GM23248 (cell line): ENCODE results near the gene LY86. TPM values are rescaled to one million over a fixed set of nuclear protein-coding genes. Genes with fewer than 3 reads are reported as not detected.

Source experiments
- DNase-seq: peaks from one replicate; pipeline ENCODE4 v3.0.0-alpha.2; 2015
- H2AFZ ChIP-seq: fragments of 200-600 bp; sonication (generic); 2 replicates; pipeline ENCODE4 v1.6.1; 2016; ENCODE audit warnings: antibody characterized with exemption
- H3F3A ChIP-seq: fragments of 200-600 bp; sonication (generic); 2 replicates; pipeline ENCODE4 v1.6.1; 2016; ENCODE audit warnings: mild to moderate bottlenecking, antibody characterized with exemption, mixed run types; ENCODE audit not compliant: insufficient read depth
- H3K27ac ChIP-seq: fragments of 200-600 bp; sonication (generic); 2 replicates; pipeline ENCODE4 v1.5.1; 2016; ENCODE audit warnings: mild to moderate bottlenecking
- H3K27me3 ChIP-seq: fragments of 200-600 bp; sonication (generic); replicated peaks from 2 replicates; pipeline ENCODE4 v1.6.1; 2016; ENCODE audit warnings: mild to moderate bottlenecking; ENCODE audit not compliant: insufficient read depth
- H3K36me3 ChIP-seq: fragments of 200-600 bp; sonication (generic); 2 replicates; pipeline ENCODE4 v1.6.1; 2016; ENCODE audit warnings: low read depth, mild to moderate bottlenecking
- H3K4me1 ChIP-seq: fragments of 200-600 bp; sonication (generic); 2 replicates; pipeline ENCODE4 v1.6.1; 2016; ENCODE audit warnings: mild to moderate bottlenecking; ENCODE audit not compliant: insufficient read depth
- H3K4me2 ChIP-seq: fragments of 200-600 bp; sonication (generic); one replicate; pipeline ENCODE4 v1.6.1; 2016; ENCODE audit warnings: mild to moderate bottlenecking; ENCODE audit not compliant: unreplicated experiment
- H3K4me3 ChIP-seq: fragments of 200-600 bp; sonication (generic); 2 replicates; pipeline ENCODE4 v1.5.1; 2016; ENCODE audit warnings: mild to moderate bottlenecking
- H3K79me2 ChIP-seq: fragments of 200-600 bp; sonication (generic); 2 replicates; pipeline ENCODE4 v1.6.1; 2016; ENCODE audit warnings: mild to moderate bottlenecking; ENCODE audit not compliant: insufficient read depth
- H3K9ac ChIP-seq: fragments of 200-600 bp; sonication (generic); 2 replicates; pipeline ENCODE4 v1.6.1; 2016; ENCODE audit warnings: mild to moderate bottlenecking
- H3K9me2 ChIP-seq: fragments of 200-600 bp; sonication (generic); 2 replicates; pipeline ENCODE4 v1.6.1; 2016; ENCODE audit warnings: mixed run types, mild to moderate bottlenecking, moderate library complexity; ENCODE audit not compliant: insufficient read depth
- H3K9me3 ChIP-seq: fragments of 200-600 bp; sonication (generic); one replicate; pipeline ENCODE4 v1.6.1; 2017; ENCODE audit warnings: low read depth
- H4K20me1 ChIP-seq: fragments of 200-600 bp; sonication (generic); 2 replicates; pipeline ENCODE4 v1.6.0; 2016; ENCODE audit not compliant: insufficient read depth
- EZH2 ChIP-seq: fragments of 200-600 bp; sonication (generic); IDR thresholded peaks from 2 replicates; pipeline ENCODE4 v1.6.1; 2018; ENCODE audit warnings: antibody characterized with exemption, mild to moderate bottlenecking; ENCODE audit not compliant: insufficient read depth, poor library complexity, severe bottlenecking
- EZH2phosphoT487 ChIP-seq: fragments of 200-600 bp; sonication (generic); IDR thresholded peaks from 2 replicates; pipeline ENCODE4 v1.6.1; 2018; ENCODE audit warnings: antibody characterized with exemption, moderate library complexity, mild to moderate bottlenecking, low read depth; ENCODE audit not compliant: insufficient read depth
- WGBS, 2 experiments: methylation state at CpG; one replicate each; pipeline ENCODE4 v1.1.6; 2015 to 2017; ENCODE audit warnings: low lambda C conversion rate in 2 of 2, low coverage in 1 of 2; ENCODE audit errors: missing lambda C conversion rate in 2 of 2; 5-methylcytosine and 5-hydroxymethylcytosine counted together
- in situ Hi-C: fragments of 300-500 bp; cut with MboI; formaldehyde crosslinking; loops from 2 replicates; pipeline ENCODE4 v1.15.0; 2020
- polyA plus RNA-seq: library from polyadenylated mRNA; unstranded; fragments of >200 nt; fragmentation: Nextera tagmentation; extraction: Ambion mirVana; gene quantifications from 2 replicates; pipeline ENCODE4 v1.2.1, GENCODE V29; 2016
- total RNA-seq: library from RNA; depleted of rRNA; stranded (reverse); fragments of >200 nt; shearing (Covaris generic); gene quantifications from 2 replicates; pipeline ENCODE4 v1.2.3, GENCODE V29; 2014

LY86 gene
- total and polyA plus RNA-seq, 2 experiments from 2014 or later, result not detected

DNA sequence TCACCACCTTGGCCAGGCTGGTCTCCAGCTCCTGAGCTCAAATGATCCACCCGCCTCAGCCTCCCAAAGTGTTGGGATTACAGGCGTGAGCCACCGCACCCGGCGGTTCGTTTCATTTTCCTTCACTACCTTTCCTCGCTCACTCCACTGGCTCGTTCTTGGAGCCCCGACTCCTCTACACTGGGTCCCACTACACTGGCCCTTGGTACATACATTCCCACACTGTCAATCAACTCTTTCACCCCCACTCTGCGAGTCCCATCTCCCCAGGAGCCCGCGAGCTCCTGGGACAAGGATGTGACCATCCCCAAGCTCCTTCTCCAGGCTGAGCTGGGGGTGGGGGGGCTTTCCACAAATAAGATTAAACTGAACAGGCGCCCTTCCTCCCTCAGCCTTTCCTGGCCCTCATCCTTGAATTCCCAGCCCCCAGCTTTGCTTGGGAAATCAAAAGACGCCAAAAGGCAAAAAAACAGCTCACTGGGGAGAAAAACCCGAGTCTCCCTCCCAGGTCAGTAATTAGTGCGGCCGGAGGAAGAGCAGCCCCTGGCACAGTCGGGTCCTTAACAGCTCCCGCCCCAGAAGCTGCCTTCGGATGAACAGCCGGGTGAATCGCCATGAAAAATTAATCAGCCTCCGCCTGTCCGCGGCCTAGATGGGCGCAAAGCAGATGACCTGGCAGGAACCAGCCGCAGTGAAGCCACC lies 42.8 kb upstream of the LY86 start:
- H2AFZ ChIP-seq, result no peak overlapping the region
- no peak overlapping the region for H3K4me2 ChIP-seq

DNA sequence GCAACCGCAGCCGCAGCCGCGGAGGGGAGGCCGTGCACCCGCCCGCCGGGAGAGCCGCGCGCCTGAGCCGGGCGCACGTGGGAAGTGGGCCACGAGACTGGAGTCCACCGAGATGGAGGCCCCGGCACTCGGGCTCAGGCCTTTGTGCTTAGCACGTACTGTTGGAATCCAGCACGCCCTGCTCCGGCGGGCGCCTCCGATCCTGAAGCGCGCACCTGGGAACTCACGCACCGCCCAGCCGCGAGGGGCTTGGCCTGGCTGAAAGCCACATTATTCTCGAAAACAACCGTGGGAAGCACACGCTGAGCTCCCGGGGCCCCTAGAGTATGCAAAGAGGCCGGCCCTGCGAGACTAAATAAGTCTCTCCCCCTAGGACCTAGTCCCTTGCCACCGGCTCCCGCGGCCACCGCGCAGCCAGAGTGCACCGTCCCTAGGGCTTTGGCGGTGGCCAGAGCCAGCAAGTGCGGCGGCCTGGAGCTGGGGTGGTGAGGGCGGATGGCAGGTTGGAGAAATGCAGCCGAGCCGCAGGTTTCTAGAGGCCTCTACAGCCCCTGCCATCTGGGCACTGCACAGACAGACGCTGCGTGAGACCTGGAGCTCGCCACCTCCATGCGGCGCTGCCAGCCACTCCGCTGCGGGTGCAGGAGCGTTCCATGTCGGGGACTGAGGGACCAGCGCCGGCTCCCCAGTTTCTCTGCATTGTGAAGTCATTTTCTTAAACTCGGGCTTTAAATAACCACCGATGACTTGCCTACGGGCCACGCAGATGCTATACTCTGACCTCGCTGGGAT lies 42.0 kb upstream of the LY86 start:
- TF ChIP-seq EZH2 (no peak), EZH2phosphoT487 (no peak)

More for the DNA sequence above, 42.8 kb upstream of the LY86 start:
- peaks cover 7% of the 10 kb centered on the region; the same call in 1 of the 2 replicates for H3K27me3 ChIP-seq
- no peak for DNase-seq
- no peaks in the 10 kb centered on the region for H3K36me3 ChIP-seq
- in situ Hi-C loops, result loop anchor here (25.0 kb wide), 2 partner anchors 483 to 1083 kb away; no protein-coding TSS in a partner anchor
- H3K79me2 ChIP-seq, result no peaks in the 10 kb centered on the region
- no peaks in the 10 kb centered on the region for H3K4me1 ChIP-seq
- no peaks in the 10 kb centered on the region for H3K9me3 ChIP-seq
- H3K27ac ChIP-seq, result no peak overlapping the region
- H4K20me1 ChIP-seq, result no peaks in the 10 kb centered on the region
- WGBS, 2 experiments, result 85 to 90% methylated on average over 27 of the region's 27 CpGs
- no peak for TF ChIP-seq EZH2
- no peak overlapping the region for H3K9ac ChIP-seq
- H3K9me2 ChIP-seq, result no peaks in the 10 kb centered on the region
- no peak overlapping the region for H3K4me3 ChIP-seq
- H3F3A ChIP-seq, result no peaks in the 10 kb centered on the region

DNA sequence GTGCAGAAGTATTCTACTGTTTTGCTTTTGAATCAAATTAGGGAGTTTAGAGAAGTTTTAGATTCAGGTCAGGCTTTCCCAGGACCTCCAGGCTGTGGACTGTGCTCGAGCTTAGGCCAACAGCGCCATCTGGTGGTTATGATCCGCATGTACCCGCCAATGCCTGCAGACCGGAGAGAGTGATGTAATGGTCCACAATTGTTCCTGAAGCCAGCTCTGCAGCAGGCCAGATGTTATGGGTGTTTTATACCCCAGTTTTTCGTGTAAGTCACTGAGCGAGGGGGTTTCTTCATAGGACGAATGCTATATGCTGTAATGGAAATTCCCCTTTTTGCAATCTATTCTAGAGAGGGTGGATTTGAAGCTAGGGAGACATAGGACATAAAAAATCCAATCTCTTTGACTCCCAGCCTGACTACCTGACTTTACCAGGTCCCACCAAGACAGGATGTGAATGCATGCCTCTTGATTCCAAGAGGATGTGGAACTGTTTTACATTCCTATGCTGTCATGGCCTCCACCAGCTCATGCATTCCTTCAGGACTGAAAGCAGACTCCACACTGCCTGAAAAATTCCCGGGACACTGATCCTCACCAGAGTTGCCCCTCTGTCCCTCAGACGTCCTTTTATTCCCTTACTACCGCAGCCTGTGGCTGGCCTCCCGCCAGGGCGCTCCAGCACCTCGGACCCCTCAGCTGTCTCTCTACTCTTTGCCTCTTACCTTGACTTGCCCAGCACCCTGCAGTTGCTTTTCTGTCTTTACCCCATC lies 41.2 kb upstream of the LY86 start:
- Histone ChIP-seq H3K4me3 (no peak overlapping the region), H3K9me2 (no peaks in the 10 kb centered on the region), H3K79me2 (no peaks in the 10 kb centered on the region), H3K9ac (no peak overlapping the region), H3K4me2 (no peak overlapping the region), H3K9me3 (no peaks in the 10 kb centered on the region), H2AFZ (no peak overlapping the region), H3K4me1 (no peaks in the 10 kb centered on the region), H3K27me3 (peaks cover 7% of the 10 kb centered on the region; the same call in 1 of the 2 replicates), H3F3A (no peaks in the 10 kb centered on the region), H3K36me3 (no peaks in the 10 kb centered on the region), H3K27ac (no peak overlapping the region), H4K20me1 (no peaks in the 10 kb centered on the region)
- 5 to 8% methylated on average over 14 of the region's 14 CpGs for WGBS, 2 experiments
- in situ Hi-C loops, result loop anchor here (25.0 kb wide), 2 partner anchors 485 to 1085 kb away; no protein-coding TSS in a partner anchor
- no peak for TF ChIP-seq EZH2phosphoT487
- no peak for TF ChIP-seq EZH2
- DNase-seq, result peak; percentile 79

More for the DNA sequence above, 42.0 kb upstream of the LY86 start:
- no peaks in the 10 kb centered on the region for H3K9me2 ChIP-seq
- no peaks in the 10 kb centered on the region for H3K9me3 ChIP-seq
- DNase-seq, result no peak
- in situ Hi-C loops, result loop anchor here (25.0 kb wide), 2 partner anchors 484 to 1084 kb away; no protein-coding TSS in a partner anchor
- H4K20me1 ChIP-seq, result no peaks in the 10 kb centered on the region
- no peak overlapping the region for H3K4me2 ChIP-seq
- no peaks in the 10 kb centered on the region for H3K36me3 ChIP-seq
- no peak overlapping the region for H3K4me3 ChIP-seq
- no peaks in the 10 kb centered on the region for H3K4me1 ChIP-seq
- no peak overlapping the region for H3K27ac ChIP-seq
- H3K79me2 ChIP-seq, result no peaks in the 10 kb centered on the region
- no peak overlapping the region for H3K9ac ChIP-seq
- H2AFZ ChIP-seq, result no peak overlapping the region
- peaks cover 7% of the 10 kb centered on the region; the same call in 1 of the 2 replicates for H3K27me3 ChIP-seq
- H3F3A ChIP-seq, result no peaks in the 10 kb centered on the region
- WGBS, 2 experiments, result 49 to 53% methylated on average over 55 to 64 of the region's 64 CpGs

DNA sequence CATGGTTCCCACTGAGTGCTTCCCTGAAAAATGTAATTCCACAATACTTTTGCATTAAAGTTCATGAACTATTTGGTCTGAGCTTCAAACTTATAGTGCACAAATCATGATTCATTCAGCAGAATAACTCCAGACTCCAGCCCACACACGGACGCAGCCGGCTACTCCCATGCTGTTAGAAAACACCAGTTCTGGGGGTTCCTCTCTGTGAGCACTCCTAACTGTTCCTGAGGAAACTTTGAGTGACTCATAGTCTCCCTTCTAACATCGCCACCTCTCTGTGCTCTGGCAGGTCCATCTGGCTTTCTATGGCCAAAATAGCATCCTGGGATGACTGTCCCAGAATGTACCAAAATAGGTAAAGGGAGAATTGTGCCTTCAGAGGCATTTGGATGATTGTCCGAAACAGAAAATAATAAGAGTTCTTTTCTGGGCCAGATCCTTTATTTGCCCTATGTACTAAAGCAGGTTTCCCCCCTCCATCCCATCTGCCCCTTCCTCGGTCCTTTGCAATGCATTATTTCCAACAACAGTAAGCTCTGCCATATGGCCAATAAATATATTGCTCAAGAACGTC lies 32.3 kb upstream of the LY86 start:
- no peaks in the 10 kb centered on the region for H3K9me2 ChIP-seq
- H3F3A ChIP-seq, result no peaks in the 10 kb centered on the region
- no peak overlapping the region for H2AFZ ChIP-seq
- H3K9me3 ChIP-seq, result no peaks in the 10 kb centered on the region
- no peak overlapping the region for H3K4me3 ChIP-seq
- H3K27ac ChIP-seq, result no peak overlapping the region
- no peaks in the 10 kb centered on the region for H4K20me1 ChIP-seq
- no peaks in the 10 kb centered on the region for H3K36me3 ChIP-seq
- in situ Hi-C loops, result no loop called here
- no peak overlapping the region for H3K9ac ChIP-seq
- no peaks in the 10 kb centered on the region; the same call in 1 of the 2 replicates for H3K4me1 ChIP-seq
- H3K27me3 ChIP-seq, result no peaks in the 10 kb centered on the region; the same call in 1 of the 2 replicates
- DNase-seq, result peak; percentile 59
- no peaks in the 10 kb centered on the region for H3K79me2 ChIP-seq
- 20 to 27% methylated on average over 7 of the region's 7 CpGs for WGBS, 2 experiments
- TF ChIP-seq EZH2 (no peak), EZH2phosphoT487 (no peak)
- H3K4me2 ChIP-seq, result peak overlapping the region; percentile 34
